Tongue (tissue), 2 donors: Measurements from ENCODE around the gene A1BG. TPM values are rescaled to one million over a fixed set of nuclear protein-coding genes. Genes with fewer than 3 reads are reported as not detected.
A peak's percentile ranks its signal among the peaks of the same experiment; 100 is the strongest.
"Not testable (repeated sequence)": the region's sequence is repeated elsewhere in the genome, so short reads cannot be mapped to it uniquely, and the experiment has no call there.

ENCODE experiments used
- DNase-seq: peaks from one replicate; pipeline ENCODE4 v3.0.0-alpha.2; 2015
- total RNA-seq: library from RNA; depleted of rRNA; stranded (reverse); fragments of >200 nt; gene quantifications from one replicate; pipeline ENCODE4 v1.2.3, GENCODE V29; 2014

Gene A1BG
- total RNA-seq, 1 donor from 2014 or later = 5.7 TPM

GRCh38 chr19:58386576-58387337 is 33.5 kb upstream of the A1BG start, which contains the start of gene RPS5:
Gene RPS5, plus strand, starts transcription at chr19:58387269. Its CDS starts 869 bp downstream, at chr19:58388138.
- peak; percentile 99 for DNase-seq

DNA sequence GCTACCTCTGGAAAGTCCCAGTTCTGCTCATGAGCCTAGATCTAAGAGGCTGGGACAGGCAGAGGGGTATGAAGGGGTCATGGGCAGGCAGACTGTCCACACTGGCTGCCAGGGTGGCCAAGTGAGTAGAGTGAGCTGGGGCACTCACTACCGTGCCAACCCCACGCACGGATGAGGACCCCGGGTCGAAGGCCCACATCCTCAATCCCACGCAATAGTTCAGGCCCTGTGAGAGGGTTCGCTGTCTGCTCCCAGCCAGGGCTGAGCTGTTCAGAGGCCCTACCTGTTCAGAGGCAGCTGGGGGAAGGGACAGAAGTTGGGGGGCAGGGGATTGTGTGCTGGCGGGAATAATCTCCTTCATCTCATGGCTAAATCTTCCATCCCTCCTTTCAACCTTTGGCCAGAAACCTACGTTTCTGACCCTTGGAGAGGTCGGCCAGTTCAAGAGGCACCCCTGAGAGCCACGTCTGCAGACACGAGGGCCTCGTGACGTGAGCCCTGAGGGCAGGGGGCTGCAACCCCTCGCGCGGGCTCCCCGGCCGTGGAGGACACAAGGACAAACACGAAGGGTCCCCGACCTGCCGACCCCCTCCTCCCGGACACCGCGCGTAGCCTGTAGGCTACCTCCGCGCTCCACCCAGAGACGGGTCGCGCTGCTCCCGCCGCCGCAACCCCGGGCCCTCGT is 32.7 kb upstream of the A1BG start:
- DNase-seq = no peak

- DNase-seq = no peak
Measured at GRCh38 chr19:58385313-58385890, 32.1 kb upstream of the A1BG start.

- no peak for DNase-seq
Measured at GRCh38 chr19:58382997-58383603, 29.8 kb upstream of the A1BG start.

DNA sequence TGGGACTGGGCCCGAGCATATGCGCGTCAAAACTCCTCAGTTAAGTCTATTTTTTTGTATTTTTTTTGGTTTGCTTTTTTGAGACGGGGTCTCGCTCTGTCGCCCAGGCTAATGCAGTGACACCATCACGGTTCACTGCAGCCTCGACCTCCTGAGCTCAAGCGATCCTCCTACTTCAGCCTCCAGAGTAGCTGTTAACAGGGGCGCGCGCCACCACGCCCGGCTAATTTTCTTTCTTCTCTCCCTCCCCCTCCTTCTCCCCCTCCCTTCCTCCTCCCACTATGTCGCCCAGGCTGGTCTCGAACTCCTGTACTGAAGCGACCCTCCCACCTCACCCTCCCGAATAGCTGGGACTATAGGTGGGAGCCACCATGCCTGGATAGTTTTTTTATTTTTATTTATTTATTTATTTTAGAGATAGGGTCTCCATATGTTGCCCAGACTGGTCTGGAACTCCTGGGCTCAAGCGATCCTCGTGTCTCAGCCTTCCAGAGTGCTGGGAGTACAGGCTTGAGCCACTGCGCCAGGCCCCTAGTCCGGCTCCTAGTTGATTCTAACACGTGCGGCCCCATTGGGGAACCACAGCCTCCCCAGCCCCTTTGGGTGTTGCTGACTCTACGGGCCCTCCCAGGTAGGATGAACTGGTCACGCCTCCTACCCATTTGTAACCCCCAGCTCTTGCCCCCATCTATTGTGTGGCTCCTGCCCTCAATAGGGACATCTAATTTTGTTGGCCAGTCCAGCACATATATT is 28.3 kb upstream of the A1BG start:
- DNase-seq = no peak

- peak; percentile 100 for DNase-seq
Measured at GRCh38 chr19:58380662-58381459, 27.6 kb upstream of the A1BG start, which contains the start of gene ZNF837. Gene ZNF837, minus strand, starts transcription at chr19:58381030. Its CDS starts 11,698 bp downstream, at chr19:58369332.

GRCh38 chr19:58380037-58380661 is 26.9 kb upstream of the A1BG start:
- DNase-seq = no peak

GRCh38 chr19:58379246-58379645 is 26.0 kb upstream of the A1BG start:
- no peak for DNase-seq

GRCh38 chr19:58376724-58377123 is 23.4 kb upstream of the A1BG start:
- DNase-seq = not testable (repeated sequence)

GRCh38 chr19:58374200-58374599 is 20.9 kb upstream of the A1BG start:
- no peak for DNase-seq

DNA sequence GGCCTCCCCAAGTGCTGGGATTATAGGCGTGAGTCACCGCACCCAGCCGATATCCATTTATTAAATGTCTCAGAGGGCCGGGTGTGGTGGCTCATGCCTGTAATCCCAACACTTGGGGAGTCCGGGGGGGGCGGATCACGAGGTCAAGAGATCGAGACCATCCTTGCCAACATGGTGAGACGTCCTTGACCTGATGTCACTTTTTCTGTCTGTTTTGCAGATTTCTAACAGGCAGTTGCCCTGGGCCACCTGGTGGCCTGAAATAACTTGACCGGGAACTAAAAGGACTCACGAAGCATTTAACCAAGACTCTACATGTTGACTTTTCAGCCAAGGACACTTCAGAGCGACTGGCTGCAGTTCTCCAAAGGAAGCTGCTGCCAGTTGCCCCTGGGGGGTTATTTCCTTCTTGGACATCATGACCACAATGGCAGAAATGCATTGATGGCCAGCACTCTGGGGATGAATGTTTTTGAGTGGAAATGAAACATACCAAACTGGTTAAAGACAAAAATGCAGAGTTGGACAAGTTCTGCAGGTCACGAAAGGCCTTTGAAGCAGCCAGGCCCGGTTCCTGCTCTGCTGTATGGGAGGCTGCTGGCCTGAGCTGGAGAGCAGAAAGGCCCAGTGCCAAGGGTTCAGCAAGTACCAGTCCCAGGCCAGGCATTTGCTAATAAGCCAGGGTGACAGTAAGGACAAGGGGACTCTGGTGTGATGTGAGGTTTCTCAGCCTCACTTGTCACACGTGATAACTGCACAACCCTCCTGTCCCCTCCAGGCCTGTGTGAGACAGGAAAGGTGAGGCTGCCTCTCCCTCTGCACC is 19.2 kb upstream of the A1BG start:
- no peak for DNase-seq

- no peak for DNase-seq
Measured at GRCh38 chr19:58368561-58369360, 15.5 kb upstream of the A1BG start.

- no peak for DNase-seq
Measured at GRCh38 chr19:58367698-58368454, 14.6 kb upstream of the A1BG start.

DNA sequence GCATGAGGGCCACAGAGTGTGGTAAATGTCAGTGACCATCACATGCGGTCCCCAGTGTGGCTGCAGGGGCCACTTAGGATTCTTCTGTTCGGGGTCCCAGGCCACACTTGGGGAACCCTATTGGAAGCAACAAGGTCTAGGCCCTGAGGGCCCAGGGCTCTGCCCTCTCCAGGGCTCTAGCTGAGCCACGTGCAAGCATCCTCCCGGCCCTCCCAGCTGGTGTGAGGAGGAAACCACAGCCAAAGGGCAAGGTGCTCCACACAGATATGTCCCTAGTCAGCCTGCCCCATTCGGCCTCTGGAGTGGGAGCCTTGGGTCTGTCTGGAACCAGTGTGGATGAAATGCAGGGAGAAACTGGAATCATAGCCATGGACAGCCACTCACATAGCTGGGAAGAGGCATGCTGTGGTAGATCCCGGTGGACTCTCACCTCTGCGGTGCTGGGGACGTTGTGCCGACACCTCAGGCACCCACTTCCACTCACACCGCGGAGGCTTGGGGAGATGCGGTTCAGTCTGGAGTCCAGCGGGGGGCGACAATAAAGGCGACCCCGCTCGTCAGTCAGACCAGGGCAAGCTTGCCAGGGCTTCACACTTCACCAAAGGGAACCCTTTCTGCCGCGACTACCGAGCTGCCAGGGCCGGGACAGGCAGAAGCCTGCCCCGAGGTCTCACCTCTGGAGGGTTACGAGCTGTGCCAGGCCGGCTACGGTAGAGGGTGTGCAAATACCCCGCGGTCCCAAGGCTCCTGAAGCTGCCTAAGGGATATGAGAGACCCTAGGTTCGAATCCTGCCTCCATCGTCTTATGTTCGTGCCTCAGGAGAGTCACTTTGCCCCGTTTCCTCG is 13.5 kb upstream of the A1BG start:
- DNase-seq = no peak

DNA sequence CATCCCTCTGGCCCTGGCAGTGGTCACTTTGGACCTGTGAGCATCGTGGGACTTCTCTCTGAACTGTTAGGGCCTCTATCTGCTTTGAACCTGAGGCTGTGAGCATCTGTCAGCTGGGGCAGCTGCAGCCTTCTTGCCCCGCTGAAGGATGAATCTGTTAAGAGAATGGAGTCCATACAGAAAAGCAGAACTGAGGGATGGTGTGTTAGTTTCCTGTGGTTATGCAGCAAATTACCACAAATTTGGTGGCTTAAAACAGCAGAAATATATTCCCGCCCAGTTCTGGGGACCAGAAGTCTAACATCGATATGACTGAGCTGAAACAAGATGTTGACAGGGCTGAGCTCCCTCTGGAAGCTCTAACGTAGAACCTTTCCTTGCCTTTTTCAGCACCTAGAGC is 10.9 kb upstream of the A1BG start:
- DNase-seq = no peak

GRCh38 chr19:58362272-58362994 is 9.1 kb upstream of the A1BG start, which contains the start of gene ZNF497:
Gene ZNF497, minus strand, starts transcription at chr19:58362751. Its CDS starts 5,116 bp downstream, at chr19:58357635.
- peak; percentile 98 for DNase-seq
